GM12878 (cell line): Measurements from ENCODE around the gene GLI2. TPM values are rescaled to one million over a fixed set of nuclear protein-coding genes. Genes with fewer than 3 reads are reported as not detected.

Source experiments
- ATAC-seq: fragments of 200-7000 bp; cut with Tn5 transposase; 3 replicates; pipeline ENCODE4 v1.9.1; 2020; ENCODE audit warnings: mild to moderate bottlenecking, moderate library complexity
- BruUV-seq: library from RNA; stranded (reverse); fragments of 400-500 nt; replicated peaks from 2 replicates; lab custom pipeline; 2021; lab: Mats Ljungman, UMichigan
- CTCF ChIA-PET: fragments of 300-600 bp; sonication (Branson Sonifier 250); formaldehyde crosslinking; extraction: SDS; loops from one replicate; lab custom pipeline; 2021; ENCODE audit warnings: inconsistent platforms; lab: Yijun Ruan, JAX
- POLR2A ChIA-PET: fragments of 350-600 bp; formaldehyde crosslinking; extraction: SDS; loops from one replicate; lab custom pipeline; 2021; ENCODE audit warnings: inconsistent platforms; lab: Charles Lee
- RAD21 ChIA-PET: fragments of 300-600 bp; sonication (Branson Sonifier 250); formaldehyde crosslinking; loops from one replicate; lab custom pipeline; 2023; ENCODE audit warnings: antibody characterized with exemption; ENCODE audit not compliant: unreplicated experiment; lab: Charles Lee
- SMC1A ChIA-PET: fragments of 300-600 bp; sonication (Branson Sonifier 250); formaldehyde crosslinking; loops from one replicate; lab custom pipeline; 2023; ENCODE audit not compliant: unreplicated experiment, uncharacterized antibody; lab: Charles Lee
- DNase-seq: peaks from one replicate; pipeline ENCODE4 v3.0.0-alpha.2; 2011; ENCODE audit warnings: low read depth, low spot score
- FAIRE-seq: peaks from 3 replicates; lab custom pipeline; 2011; peaks lifted over from hg19 to GRCh38; lab: Jason Lieb, UNC
- H2AFZ ChIP-seq: 2 replicates; pipeline ENCODE4 v1.6.0; 2011; ENCODE audit warnings: low read depth, low read length, control low read depth; ENCODE audit not compliant: control insufficient read depth
- H3K27ac ChIP-seq: 2 replicates; pipeline ENCODE4 v1.5.1; 2011; ENCODE audit warnings: control low read depth; ENCODE audit not compliant: control insufficient read depth, insufficient read depth
- H3K27me3 ChIP-seq, 2 experiments: replicated peaks in 1 of 2; 2 replicates each; pipeline versions ENCODE4 v1.6.0 to v1.6.1; 2011; ENCODE audit warnings: low read length in 1 of 2; ENCODE audit not compliant: control insufficient read depth in 2 of 2, insufficient read depth in 2 of 2
- H3K36me3 ChIP-seq, 2 experiments: 2 replicates each; pipeline ENCODE4 v1.5.1; 2011; ENCODE audit warnings: low read length in 1 of 2; ENCODE audit not compliant: control insufficient read depth in 2 of 2, insufficient read depth in 2 of 2
- H3K4me1 ChIP-seq: 2 replicates; pipeline ENCODE4 v1.6.1; 2011; ENCODE audit warnings: mild to moderate bottlenecking, low read length, moderate library complexity, mixed read lengths; ENCODE audit not compliant: control insufficient read depth, insufficient read depth
- H3K4me2 ChIP-seq: 2 replicates; pipeline ENCODE4 v1.6.0; 2011; ENCODE audit warnings: control low read depth; ENCODE audit not compliant: control insufficient read depth, insufficient read depth
- H3K4me3 ChIP-seq: fragments of 200-600 bp; sonication (generic); 2 replicates; pipeline ENCODE4 v1.5.1; 2016
- H3K79me2 ChIP-seq: 2 replicates; pipeline ENCODE4 v1.6.0; 2011; ENCODE audit warnings: low read length; ENCODE audit not compliant: control insufficient read depth, insufficient read depth
- H3K9ac ChIP-seq: 2 replicates; pipeline ENCODE4 v1.8.0; 2011; ENCODE audit warnings: low read length, control low read depth, mixed read lengths; ENCODE audit not compliant: control insufficient read depth, insufficient read depth
- H3K9me3 ChIP-seq: replicated peaks from 3 replicates; pipeline ENCODE4 v1.5.1; 2011; ENCODE audit warnings: mild to moderate bottlenecking, low read length; ENCODE audit not compliant: control insufficient read depth, insufficient read depth
- H4K20me1 ChIP-seq: 2 replicates; pipeline ENCODE4 v1.6.0; 2011; ENCODE audit not compliant: control insufficient read depth, insufficient read depth
- HDGF ChIP-seq: fragments of 450-650 bp; IDR thresholded peaks from 2 replicates; pipeline ENCODE4 v1.6.1; 2016; ENCODE audit warnings: antibody characterized with exemption
- KDM1A ChIP-seq: fragments of 200-600 bp; sonication (generic); IDR thresholded peaks from 2 replicates; pipeline ENCODE4 v1.6.1; 2016; ENCODE audit warnings: borderline replicate concordance
- MXI1 ChIP-seq: fragments of 150-350 bp; IDR thresholded peaks from 2 replicates; pipeline ENCODE4 v1.6.1; 2011; ENCODE audit warnings: low read depth, mild to moderate bottlenecking, inconsistent platforms, low read length, improper control_type of control experiment
- ZBED1 ChIP-seq: IDR thresholded peaks from 2 replicates; pipeline ENCODE4 v1.6.1; 2016; ENCODE audit warnings: borderline replicate concordance
- ZBTB40 ChIP-seq: fragments of 450-650 bp; IDR thresholded peaks from 2 replicates; pipeline ENCODE4 v1.6.1; 2016; ENCODE audit warnings: mild to moderate bottlenecking, moderate library complexity, borderline replicate concordance
- WGBS: methylation state at CpG from one replicate; pipeline ENCODE4 v1.1.6; 2016; ENCODE audit warnings: low lambda C conversion rate; ENCODE audit not compliant: insufficient replicate concordance, insufficient coverage; ENCODE audit errors: missing lambda C conversion rate; 5-methylcytosine and 5-hydroxymethylcytosine counted together
- in situ Hi-C: fragments of 300-500 bp; cut with MboI; formaldehyde crosslinking; loops from 9 replicates; pipeline ENCODE4 v1.14.3; 2018; ENCODE audit warnings: mixed read lengths
- intact Hi-C: fragments of 100-400 bp; cut with micrococcal nuclease; formaldehyde crosslinking; loops from one replicate; pipeline ENCODE4 v1.14.2; 2022; ENCODE audit not compliant: unreplicated experiment
- polyA plus RNA-seq, 11 experiments: library from polyadenylated mRNA; depleted of rRNA in 4 of 11; unstranded in 6 of 11; stranded (reverse) in 5 of 11; fragments of >200 nt; fragmentation: Nextera tagmentation in 4 of 11; fragmentation: Illumina TruSeq in 1 of 11; extraction: Ambion mirVana in 4 of 11; extraction: Trizol in 1 of 11; gene quantifications; 1 replicate in 1 of 11; 2 replicates in 10 of 11; pipeline versions ENCODE4 v1.2.1 to v1.2.3, GENCODE V29; 2011 to 2016; ENCODE audit warnings: inconsistent platforms in 2 of 11, missing spikeins in 2 of 11, low read depth in 1 of 11
- total RNA-seq, 4 experiments: library from RNA; depleted of rRNA in 3 of 4; stranded (reverse); fragments of >200 nt in 3 of 4; fragmentation: Illumina TruSeq in 1 of 4; extraction: Trizol in 1 of 4; gene quantifications; 2 replicates each; pipeline versions ENCODE4 v1.2.1 to v1.2.3, GENCODE V29; 2013 to 2021

The GLI2 gene
- total and polyA plus RNA-seq, 10 of the 15 experiments (the other 5 are each of a cell fraction or from before 2014, with no cell fraction given): 0.01 TPM; not detected in 9

DNA sequence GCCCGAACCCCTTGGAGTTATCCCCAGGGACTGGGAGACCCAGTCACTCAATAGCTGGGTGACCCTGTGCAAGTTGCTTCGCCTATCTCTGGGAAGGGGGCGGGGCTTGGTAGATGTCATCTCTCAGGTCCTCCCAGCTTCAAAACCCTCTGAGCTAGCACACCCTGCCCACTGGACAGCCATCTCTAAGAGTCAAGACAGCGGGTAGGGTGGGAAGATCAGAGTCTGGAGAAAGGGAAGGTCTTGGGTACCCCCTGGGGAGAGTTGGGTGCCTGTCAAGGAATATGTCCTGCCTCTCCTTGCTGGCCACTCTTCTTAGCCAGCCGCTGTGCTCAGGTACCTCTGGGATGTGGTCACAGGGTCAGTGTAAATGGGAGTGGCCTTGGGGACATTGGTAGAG, 8.0 kb downstream of the GLI2 start:
- DNase-seq (no peak), ATAC-seq (no peak), FAIRE-seq (no peak)
- RAD21 ChIA-PET: no interaction called here
- Histone ChIP-seq H4K20me1 (no peaks in the 10 kb centered on the region), H3K4me1 (no peaks in the 10 kb centered on the region), H2AFZ (no peak overlapping the region), H3K4me2 (no peak overlapping the region), H3K9ac (no peak overlapping the region), H3K27ac (no peak overlapping the region), H3K79me2 (no peaks in the 10 kb centered on the region), H3K9me3 (no peaks in the 10 kb centered on the region), H3K4me3 (no peak overlapping the region), H3K36me3 (no peaks in the 10 kb centered on the region), H3K27me3 (peaks cover 10 to 13% of the 10 kb centered on the region in 2 experiments)
- BruUV-seq: no TSS peak
- in situ Hi-C loops (no loop called here), intact Hi-C loops (no loop called here)
- SMC1A ChIA-PET: no interaction called here
- CTCF ChIA-PET: no interaction called here
- POLR2A ChIA-PET: no interaction called here
- TF ChIP-seq ZBTB40: no peak
- no peak for TF ChIP-seq HDGF
- TF ChIP-seq KDM1A: no peak
- no peak for TF ChIP-seq MXI1
- no peak for TF ChIP-seq ZBED1
- WGBS: 20% methylated on average over 5 of the region's 5 CpGs
